A549 (cell line): ENCODE measurements around the gene HLF. TPM values are rescaled to one million over a fixed set of nuclear protein-coding genes. Genes with fewer than 3 reads are reported as not detected.
A peak's percentile ranks its signal among the peaks of the same experiment; 100 is the strongest.

ENCODE experiments used
- ATAC-seq, 2 experiments: fragments of 200-7000 bp in 1 of 2; fragments of >200 bp in 1 of 2; cut with Nextera tagmentation in 1 of 2; cut with Tn5 transposase in 1 of 2; 3 replicates each; pipeline versions ENCODE4 v1.8.0 to v1.9.1; 2018 to 2020; ENCODE audit warnings: mild to moderate bottlenecking in 1 of 2, moderate library complexity in 1 of 2
- CTCF ChIA-PET: fragments of 300-600 bp; sonication (Branson Sonifier 250); formaldehyde crosslinking; extraction: SDS; loops from one replicate; lab custom pipeline; 2021; ENCODE audit warnings: antibody characterized with exemption, inconsistent platforms; lab: Yijun Ruan, JAX
- POLR2A ChIA-PET: fragments of 350-600 bp; formaldehyde crosslinking; extraction: SDS; loops from one replicate; lab custom pipeline; 2021; ENCODE audit warnings: antibody characterized with exemption, inconsistent platforms; lab: Yijun Ruan, JAX
- DNase-seq, 2 experiments: peaks; one replicate each; pipeline versions ENCODE4 v3.0.0 to v3.0.0-alpha.2; 2011 to 2016; ENCODE audit warnings: low read depth in 1 of 2, low spot score in 1 of 2
- FAIRE-seq: peaks from 2 replicates; lab custom pipeline; 2011; peaks lifted over from hg19 to GRCh38; lab: Jason Lieb, UNC
- H3K27ac ChIP-seq, 2 experiments: fragments of >200 bp; sonication (Bioruptor Twin); formaldehyde crosslinking; 3 replicates each; pipeline ENCODE4 v1.5.1; 2016 to 2017
- H3K4me1 ChIP-seq: fragments of >200 bp; sonication (Bioruptor Twin); formaldehyde crosslinking; 3 replicates; pipeline ENCODE4 v1.6.1; 2016
- H3K4me2 ChIP-seq: fragments of >200 bp; sonication (Bioruptor Twin); formaldehyde crosslinking; 3 replicates; pipeline ENCODE4 v1.6.1; 2016
- H3K4me3 ChIP-seq: fragments of >200 bp; sonication (Bioruptor Twin); formaldehyde crosslinking; 3 replicates; pipeline ENCODE4 v1.5.1; 2016
- H3K9me3 ChIP-seq: fragments of >200 bp; sonication (Bioruptor Twin); formaldehyde crosslinking; 3 replicates; pipeline ENCODE4 v1.6.1; 2016
- BHLHE40 ChIP-seq: IDR thresholded peaks from 2 replicates; pipeline ENCODE4 v1.6.1; 2012; ENCODE audit warnings: low read depth, low read length, inconsistent platforms
- CBX8 ChIP-seq: fragments of 200-600 bp; sonication (generic); IDR thresholded peaks from 2 replicates; pipeline ENCODE4 v1.6.1; 2016
- CEBPB ChIP-seq, 2 experiments: fragments of >200 bp in 1 of 2; sonication (Bioruptor Twin) in 1 of 2; formaldehyde crosslinking in 1 of 2; IDR thresholded peaks; 2 replicates each; pipeline ENCODE4 v1.6.1; 2012 to 2016
- CHD2 ChIP-seq: fragments of 150-350 bp; IDR thresholded peaks from 2 replicates; pipeline ENCODE4 v1.6.1; 2014; ENCODE audit warnings: low read length; ENCODE audit not compliant: partially characterized antibody
- CHD4 ChIP-seq: fragments of 200-600 bp; sonication (generic); IDR thresholded peaks from 2 replicates; pipeline ENCODE4 v1.6.1; 2016; ENCODE audit warnings: antibody characterized with exemption, mild to moderate bottlenecking, borderline replicate concordance
- EHF ChIP-seq: fragments of 250-450 bp; sonication (Bioruptor Pico); IDR thresholded peaks from 2 replicates; pipeline ENCODE4 v1.5.0; 2020; ENCODE audit warnings: mild to moderate bottlenecking
- ESRRA ChIP-seq: fragments of 150-350 bp; IDR thresholded peaks from 2 replicates; pipeline ENCODE4 v1.6.1; 2014; ENCODE audit warnings: mild to moderate bottlenecking, low read length, borderline replicate concordance
- FOSL2 ChIP-seq, 2 experiments: fragments of 450-650 bp in 1 of 2; fragments of >200 bp in 1 of 2; sonication (Bioruptor Twin) in 1 of 2; formaldehyde crosslinking; IDR thresholded peaks; 2 replicates each; pipeline versions ENCODE4 v1.5.0 to v1.6.1; 2016 to 2020; ENCODE audit warnings: mild to moderate bottlenecking in 1 of 2, moderate library complexity in 1 of 2
- FOXS1 ChIP-seq: fragments of 250-450 bp; sonication (Bioruptor Pico); IDR thresholded peaks from 2 replicates; pipeline ENCODE4 v1.5.0; 2020; ENCODE audit warnings: mild to moderate bottlenecking, moderate library complexity
- GATA3 ChIP-seq: IDR thresholded peaks from 2 replicates; pipeline ENCODE4 v1.6.1; 2012; ENCODE audit warnings: borderline replicate concordance
- HDAC2 ChIP-seq: fragments of 200-600 bp; sonication (generic); IDR thresholded peaks from 2 replicates; pipeline ENCODE4 v1.6.1; 2016
- HEYL ChIP-seq: fragments of 250-450 bp; sonication (Bioruptor Pico); IDR thresholded peaks from 2 replicates; pipeline ENCODE4 v1.8.0; 2021; ENCODE audit warnings: mild to moderate bottlenecking, moderate library complexity
- HOXB13 ChIP-seq: fragments of 250-450 bp; sonication (Bioruptor Pico); IDR thresholded peaks from 2 replicates; pipeline ENCODE4 v1.5.0; 2020; ENCODE audit warnings: low read depth, mild to moderate bottlenecking, moderate library complexity
- HOXB5 ChIP-seq: fragments of 250-450 bp; sonication (Bioruptor Pico); IDR thresholded peaks from 2 replicates; pipeline ENCODE4 v1.5.0; 2020; ENCODE audit warnings: mild to moderate bottlenecking, moderate library complexity
- JUN ChIP-seq, 2 experiments: fragments of >200 bp; sonication (Bioruptor Twin); formaldehyde crosslinking; IDR thresholded peaks; 2 replicates in 1 of 2; 3 replicates in 1 of 2; pipeline ENCODE4 v1.6.1; 2016 to 2017
- KDM1A ChIP-seq: fragments of 200-600 bp; sonication (generic); IDR thresholded peaks from 2 replicates; pipeline ENCODE4 v1.6.1; 2016; ENCODE audit warnings: low read depth, mild to moderate bottlenecking
- KDM5A ChIP-seq: fragments of 200-600 bp; sonication (generic); IDR thresholded peaks from 2 replicates; pipeline ENCODE4 v1.6.1; 2016; ENCODE audit warnings: antibody characterized with exemption, mild to moderate bottlenecking
- MYC ChIP-seq: IDR thresholded peaks from 2 replicates; pipeline ENCODE4 v1.6.1; 2012; ENCODE audit warnings: mild to moderate bottlenecking, inconsistent platforms, low read length, improper control_type of control experiment, borderline replicate concordance
- NFE2L2 ChIP-seq: fragments of 150-350 bp; conservative IDR thresholded peaks from 2 replicates; pipeline ENCODE4 v1.6.1; 2014; ENCODE audit warnings: low read length
- NPAS2 ChIP-seq: fragments of 250-450 bp; sonication (Bioruptor Pico); IDR thresholded peaks from 2 replicates; pipeline ENCODE4 v1.8.0; 2022; ENCODE audit warnings: mild to moderate bottlenecking, moderate library complexity, borderline replicate concordance
- NR3C1 ChIP-seq: fragments of >200 bp; sonication (Bioruptor Twin); formaldehyde crosslinking; IDR thresholded peaks from 3 replicates; pipeline ENCODE4 v1.6.1; 2017
- RAD21 ChIP-seq, 2 experiments: fragments of >200 bp in 1 of 2; sonication (Bioruptor Twin) in 1 of 2; formaldehyde crosslinking in 1 of 2; IDR thresholded peaks in 1 of 2; conservative IDR thresholded peaks in 1 of 2; 2 replicates in 1 of 2; 3 replicates in 1 of 2; pipeline ENCODE4 v1.6.1; 2012 to 2018; ENCODE audit warnings: inconsistent platforms in 1 of 2
- RCOR1 ChIP-seq: fragments of 150-350 bp; IDR thresholded peaks from 2 replicates; pipeline ENCODE4 v1.6.1; 2014; ENCODE audit warnings: antibody characterized with exemption, low read length, low read depth
- RNF2 ChIP-seq: fragments of 200-600 bp; sonication (generic); IDR thresholded peaks from 2 replicates; pipeline ENCODE4 v1.6.1; 2016; ENCODE audit warnings: low read depth, mild to moderate bottlenecking, antibody characterized with exemption, moderate library complexity, borderline replicate concordance
- TP53 ChIP-seq: fragments of 250-450 bp; sonication (Bioruptor Pico); IDR thresholded peaks from 2 replicates; pipeline ENCODE4 v1.5.0; 2021; ENCODE audit warnings: mild to moderate bottlenecking, moderate library complexity
- ZC3H11A ChIP-seq: fragments of 450-650 bp; IDR thresholded peaks from 2 replicates; pipeline ENCODE4 v1.6.1; 2014; ENCODE audit warnings: antibody characterized with exemption, mild to moderate bottlenecking
- ZFP36 ChIP-seq: fragments of 450-650 bp; IDR thresholded peaks from 2 replicates; pipeline ENCODE4 v1.6.1; 2014; ENCODE audit warnings: borderline replicate concordance; ENCODE audit not compliant: partially characterized antibody
- ZNF302 ChIP-seq: fragments of 250-450 bp; sonication (Bioruptor Pico); IDR thresholded peaks from 2 replicates; pipeline ENCODE4 v1.9.0; 2021; ENCODE audit warnings: inconsistent platforms, mild to moderate bottlenecking, moderate library complexity
- WGBS: methylation state at CpG from one replicate; pipeline ENCODE4 v1.1.6; 2017; ENCODE audit errors: missing lambda C conversion rate; 5-methylcytosine and 5-hydroxymethylcytosine counted together
- polyA plus RNA-seq, 4 experiments: library from polyadenylated mRNA; depleted of rRNA in 3 of 4; stranded (reverse); fragments of >200 nt; fragmentation: RNase III in 1 of 4; extraction: RNeasy Plus Mini Kit Qiagen cat#74134 plus additional on column Dnase treatment in 1 of 4; gene quantifications; 2 replicates in 3 of 4; 3 replicates in 1 of 4; pipeline ENCODE4 v1.2.3, GENCODE V29; 2011 to 2017
- TF ChIP-seq, protein P1 (sequence below): fragments of 150-350 bp; IDR thresholded peaks from 2 replicates; pipeline ENCODE4 v1.6.1; 2014; ENCODE audit warnings: low read depth, mild to moderate bottlenecking, low read length
- TF ChIP-seq, protein P2 (sequence below): fragments of >200 bp; sonication (Bioruptor Twin); formaldehyde crosslinking; IDR thresholded peaks from 3 replicates; pipeline ENCODE4 v1.5.1; 2016
- TF ChIP-seq, protein P3 (sequence below): fragments of >200 bp; sonication (Bioruptor Twin); formaldehyde crosslinking; IDR thresholded peaks from 2 replicates; pipeline ENCODE4 v1.6.1; 2016
- TF ChIP-seq, protein P4 (sequence below): fragments of >200 bp; sonication (Bioruptor Twin); formaldehyde crosslinking; IDR thresholded peaks from 3 replicates; pipeline ENCODE4 v1.6.1; 2016

The HLF gene
- polyA plus RNA-seq, 2 of the 4 experiments (the other 2 are of a cell fraction), result 0.35 to 1.0 TPM

DNA sequence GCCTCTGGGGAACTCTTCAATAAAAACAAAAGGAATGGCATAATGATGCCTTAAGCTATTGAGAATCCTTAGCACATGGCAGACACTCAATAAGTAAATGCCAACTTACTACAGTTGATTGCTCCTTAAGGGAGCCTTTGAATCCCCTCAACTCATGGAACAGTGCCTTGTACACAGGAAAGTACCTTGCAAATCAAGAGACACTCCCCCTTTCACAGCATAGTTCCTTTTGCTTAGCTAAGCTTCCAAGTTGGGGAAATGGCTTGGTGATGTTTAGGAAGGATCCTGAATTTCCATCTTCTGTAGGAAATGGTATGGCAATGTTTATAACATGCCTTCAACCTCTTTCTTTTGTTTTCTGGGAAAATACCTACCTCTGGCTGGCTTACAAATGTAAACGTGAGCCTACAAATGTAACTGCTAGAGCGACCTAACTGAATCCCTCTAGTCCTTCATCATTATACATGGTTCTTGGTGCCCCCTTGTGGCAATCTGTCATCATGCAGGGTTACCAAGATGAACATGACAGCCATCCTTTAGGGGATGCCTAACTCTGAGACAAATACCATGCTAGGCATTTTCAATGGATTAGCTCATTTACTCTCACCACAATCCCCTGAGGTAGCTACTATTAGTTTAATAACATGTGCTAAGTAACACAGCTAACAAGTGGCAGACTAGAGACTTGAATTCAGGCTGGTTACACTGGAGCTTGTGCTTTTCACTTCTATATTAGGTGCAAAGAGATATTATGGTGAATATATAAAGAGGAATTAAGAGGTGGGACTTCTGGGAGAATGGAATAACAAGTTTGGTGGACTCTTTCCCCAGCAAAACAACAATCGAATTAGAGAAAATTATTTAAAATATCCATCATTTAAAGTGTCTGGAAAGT lies 91.9 kb downstream of the HLF start (continued):
- TF ChIP-seq FOSL2 (IDR thresholded peaks at IDR 0.05) (no peak), FOSL2 (CRISPR knock-in tag; IDR thresholded peaks at IDR 0.05) (peak; percentile 37), ESRRA (no peak), HEYL (CRISPR knock-in tag) (no peak)
- TF ChIP-seq, protein P1, sequence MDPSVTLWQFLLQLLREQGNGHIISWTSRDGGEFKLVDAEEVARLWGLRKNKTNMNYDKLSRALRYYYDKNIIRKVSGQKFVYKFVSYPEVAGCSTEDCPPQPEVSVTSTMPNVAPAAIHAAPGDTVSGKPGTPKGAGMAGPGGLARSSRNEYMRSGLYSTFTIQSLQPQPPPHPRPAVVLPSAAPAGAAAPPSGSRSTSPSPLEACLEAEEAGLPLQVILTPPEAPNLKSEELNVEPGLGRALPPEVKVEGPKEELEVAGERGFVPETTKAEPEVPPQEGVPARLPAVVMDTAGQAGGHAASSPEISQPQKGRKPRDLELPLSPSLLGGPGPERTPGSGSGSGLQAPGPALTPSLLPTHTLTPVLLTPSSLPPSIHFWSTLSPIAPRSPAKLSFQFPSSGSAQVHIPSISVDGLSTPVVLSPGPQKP, result no peak

DNA sequence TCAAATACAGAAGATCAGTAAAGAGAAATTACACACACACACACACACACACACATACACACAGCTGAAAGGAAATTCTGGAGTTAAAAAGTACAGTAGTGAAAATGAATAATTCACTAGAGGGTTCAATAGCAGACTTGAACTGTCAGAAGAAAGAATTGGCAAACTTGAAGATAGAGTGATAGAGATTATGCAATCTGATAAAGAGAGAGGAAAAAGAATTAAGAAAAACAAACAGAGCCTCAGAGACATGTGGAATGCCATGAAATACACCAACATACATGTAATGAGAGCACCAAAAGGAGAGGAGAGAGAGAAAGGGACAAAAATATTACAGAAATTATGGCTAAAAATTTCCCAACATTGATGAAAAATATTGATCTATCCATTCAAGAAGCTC lies 96.2 kb downstream of the HLF start:
- Histone ChIP-seq H3K4me1 (no peaks in the 10 kb centered on the region), H3K4me3 (no peak overlapping the region), H3K4me2 (no peak overlapping the region), H3K9me3 (peaks cover 10% of the 10 kb centered on the region; the same call in 1 of the 3 replicates), H3K27ac (no peak overlapping the region)
- FAIRE-seq (no peak), ATAC-seq (no peak), DNase-seq (no peak)
- ChIA-PET CTCF (interaction anchor here (0.7 to 9.7 kb wide), 7 partner anchors 9 to 166 kb away, joined by 3 to 125 read pairs (median 3); partner anchors contain the start of gene SMIM36), POLR2A (no interaction called here)
- no peak for TF ChIP-seq NFE2L2
- no peak for TF ChIP-seq NR3C1
- no peak for TF ChIP-seq KDM5A
- no peak for TF ChIP-seq ZC3H11A
- TF ChIP-seq RNF2, result no peak
- TF ChIP-seq BHLHE40, result no peak
- TF ChIP-seq CEBPB (IDR thresholded peaks at IDR 0.05), result no peak
- no peak for TF ChIP-seq FOXS1 (CRISPR knock-in tag)
- no peak for TF ChIP-seq MYC
- no peak for TF ChIP-seq NPAS2 (CRISPR knock-in tag)
- TF ChIP-seq KDM1A, result no peak
- no peak for TF ChIP-seq JUN (IDR thresholded peaks at IDR 0.05)
- TF ChIP-seq ZFP36, result no peak
- no peak for TF ChIP-seq EHF (CRISPR knock-in tag)
- no peak for TF ChIP-seq TP53 (CRISPR knock-in tag)
- no peak for TF ChIP-seq FOSL2 (IDR thresholded peaks at IDR 0.05)
- TF ChIP-seq FOSL2 (CRISPR knock-in tag; IDR thresholded peaks at IDR 0.05), result no peak
- no peak for TF ChIP-seq HDAC2

DNA sequence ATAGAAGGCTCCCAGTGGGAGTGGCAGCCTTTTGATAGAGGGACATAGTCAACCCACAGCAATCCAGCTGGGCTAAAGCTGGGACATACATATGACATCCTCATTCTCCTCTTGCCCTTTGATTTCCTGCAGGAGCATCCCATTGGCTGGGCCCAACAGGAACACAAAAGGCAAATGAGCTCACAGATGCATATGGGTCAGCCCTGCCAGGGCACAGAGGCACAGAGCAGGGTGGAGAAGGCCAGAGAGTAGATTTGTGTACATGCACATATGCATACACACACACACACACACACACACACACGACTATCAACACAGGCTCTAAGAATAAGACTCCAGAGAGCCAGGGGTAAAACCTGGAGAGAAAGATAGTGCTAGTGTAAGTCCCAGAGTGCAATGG lies 98.3 kb downstream of the HLF start:
- FAIRE-seq, result no peak
- DNase-seq, result no peak
- CTCF ChIA-PET, result interaction anchor here (0.9 to 9.7 kb wide), 7 partner anchors 9 to 164 kb away, joined by 3 to 125 read pairs (median 5); partner anchors contain the start of gene SMIM36
- Histone ChIP-seq H3K4me3 (no peak overlapping the region), H3K27ac (no peak overlapping the region), H3K4me1 (no peaks in the 10 kb centered on the region), H3K4me2 (no peak overlapping the region), H3K9me3 (peaks cover 10% of the 10 kb centered on the region; the same call in 1 of the 3 replicates)
- no peak for ATAC-seq
- POLR2A ChIA-PET, result no interaction called here
- TF ChIP-seq GATA3 (no peak), NFE2L2 (no peak), HOXB5 (CRISPR knock-in tag) (no peak), ESRRA (no peak), BHLHE40 (no peak), CHD4 (no peak), CBX8 (no peak), RNF2 (no peak), RAD21 (conservative IDR thresholded peaks at IDR 0.05 in 1 of 2, IDR thresholded peaks at IDR 0.05 in 1 of 2) (no peak), HOXB13 (CRISPR knock-in tag) (no peak), RCOR1 (no peak), ZC3H11A (no peak), ZNF302 (CRISPR knock-in tag) (no peak), KDM5A (no peak), CHD2 (no peak), HDAC2 (no peak)
- TF ChIP-seq, protein P2, sequence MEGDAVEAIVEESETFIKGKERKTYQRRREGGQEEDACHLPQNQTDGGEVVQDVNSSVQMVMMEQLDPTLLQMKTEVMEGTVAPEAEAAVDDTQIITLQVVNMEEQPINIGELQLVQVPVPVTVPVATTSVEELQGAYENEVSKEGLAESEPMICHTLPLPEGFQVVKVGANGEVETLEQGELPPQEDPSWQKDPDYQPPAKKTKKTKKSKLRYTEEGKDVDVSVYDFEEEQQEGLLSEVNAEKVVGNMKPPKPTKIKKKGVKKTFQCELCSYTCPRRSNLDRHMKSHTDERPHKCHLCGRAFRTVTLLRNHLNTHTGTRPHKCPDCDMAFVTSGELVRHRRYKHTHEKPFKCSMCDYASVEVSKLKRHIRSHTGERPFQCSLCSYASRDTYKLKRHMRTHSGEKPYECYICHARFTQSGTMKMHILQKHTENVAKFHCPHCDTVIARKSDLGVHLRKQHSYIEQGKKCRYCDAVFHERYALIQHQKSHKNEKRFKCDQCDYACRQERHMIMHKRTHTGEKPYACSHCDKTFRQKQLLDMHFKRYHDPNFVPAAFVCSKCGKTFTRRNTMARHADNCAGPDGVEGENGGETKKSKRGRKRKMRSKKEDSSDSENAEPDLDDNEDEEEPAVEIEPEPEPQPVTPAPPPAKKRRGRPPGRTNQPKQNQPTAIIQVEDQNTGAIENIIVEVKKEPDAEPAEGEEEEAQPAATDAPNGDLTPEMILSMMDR, result no peak
- TF ChIP-seq, protein P3, sequence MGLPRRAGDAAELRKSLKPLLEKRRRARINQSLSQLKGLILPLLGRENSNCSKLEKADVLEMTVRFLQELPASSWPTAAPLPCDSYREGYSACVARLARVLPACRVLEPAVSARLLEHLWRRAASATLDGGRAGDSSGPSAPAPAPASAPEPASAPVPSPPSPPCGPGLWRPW, result no peak
- TF ChIP-seq, protein P4, sequence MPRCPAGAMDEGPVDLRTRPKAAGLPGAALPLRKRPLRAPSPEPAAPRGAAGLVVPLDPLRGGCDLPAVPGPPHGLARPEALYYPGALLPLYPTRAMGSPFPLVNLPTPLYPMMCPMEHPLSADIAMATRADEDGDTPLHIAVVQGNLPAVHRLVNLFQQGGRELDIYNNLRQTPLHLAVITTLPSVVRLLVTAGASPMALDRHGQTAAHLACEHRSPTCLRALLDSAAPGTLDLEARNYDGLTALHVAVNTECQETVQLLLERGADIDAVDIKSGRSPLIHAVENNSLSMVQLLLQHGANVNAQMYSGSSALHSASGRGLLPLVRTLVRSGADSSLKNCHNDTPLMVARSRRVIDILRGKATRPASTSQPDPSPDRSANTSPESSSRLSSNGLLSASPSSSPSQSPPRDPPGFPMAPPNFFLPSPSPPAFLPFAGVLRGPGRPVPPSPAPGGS, result no peak
- 33% methylated on average over 1 of the region's 1 CpG for WGBS
